ENCODE data around the gene PMF1.

PMF1 gene

GRCh38 chr1:156283521-156283920, 70.7 kb downstream of the PMF1 start:
- no peak for DNase-seq
- Histone ChIP-seq H2BK15ac (replicated peaks; ENCODE audit: low read depth) (no peak overlapping the region), H3K27ac (ENCODE audit: low read depth, low read length) (no peak overlapping the region), H3K4me1 (ENCODE audit: control insufficient read depth, low read depth, low read length) (no peaks in the 10 kb centered on the region), H3K9ac (ENCODE audit: low read length) (peak overlapping the region; percentile 63), H2BK120ac (ENCODE audit: low read depth, low read length) (no peak overlapping the region), H3K27me3 (ENCODE audit: insufficient read depth, low read length, poor library complexity) (no peaks in the 10 kb centered on the region), H3K4ac (ENCODE audit: low read depth, low read length) (no peak overlapping the region), H3K79me1 (ENCODE audit: low read length) (peaks cover 16% of the 10 kb centered on the region), H3K36me3 (ENCODE audit: control insufficient read depth, insufficient read depth, low read length) (no peaks in the 10 kb centered on the region), H3K18ac (ENCODE audit: low read length) (no peak overlapping the region), H2AK5ac (ENCODE audit: low read length) (no peak overlapping the region), H3K4me3 (ENCODE audit: low read length) (no peak overlapping the region), H3K56ac (ENCODE audit: low read length) (peak overlapping the region; percentile 74), H4K8ac (ENCODE audit: low read depth, low read length) (no peak overlapping the region), H3K79me2 (ENCODE audit: control insufficient read depth, insufficient read depth, low read length) (peaks cover 34% of the 10 kb centered on the region), H2BK5ac (ENCODE audit: low read length) (no peak overlapping the region), H3K23ac (ENCODE audit: low read length) (no peak overlapping the region), H3K4me2 (ENCODE audit: low read length) (no peak overlapping the region), H4K5ac (ENCODE audit: low read length) (no peak overlapping the region)
- WGBS (ENCODE audit: extremely low coverage, insufficient coverage, low lambda C conversion rate) = no CpG with 5 or more reads among the region's 1 CpG

- Histone ChIP-seq H3K27me3 (ENCODE audit: insufficient read depth, low read length, poor library complexity) (no peaks in the 10 kb centered on the region), H4K5ac (ENCODE audit: low read length) (no peak within 1 kb of the TSS), H4K8ac (ENCODE audit: low read depth, low read length) (no peak within 1 kb of the TSS), H3K4me1 (ENCODE audit: control insufficient read depth, low read depth, low read length) (no peaks in the 10 kb centered on the region), H2BK5ac (ENCODE audit: low read length) (no peak within 1 kb of the TSS), H3K36me3 (ENCODE audit: control insufficient read depth, insufficient read depth, low read length) (no peaks in the 10 kb centered on the region), H3K4me2 (ENCODE audit: low read length) (peak within 1 kb of the TSS; percentile 12), H3K27ac (ENCODE audit: low read depth, low read length) (no peak within 1 kb of the TSS), H3K4ac (ENCODE audit: low read depth, low read length) (no peak within 1 kb of the TSS), H2AK5ac (ENCODE audit: low read length) (no peak within 1 kb of the TSS), H3K79me1 (ENCODE audit: low read length) (peaks cover 12% of the 10 kb centered on the region), H3K18ac (ENCODE audit: low read length) (no peak within 1 kb of the TSS), H3K79me2 (ENCODE audit: control insufficient read depth, insufficient read depth, low read length) (peaks cover 30% of the 10 kb centered on the region), H3K4me3 (ENCODE audit: low read length) (no peak within 1 kb of the TSS), H2BK15ac (replicated peaks; ENCODE audit: low read depth) (no peak within 1 kb of the TSS), H2BK120ac (ENCODE audit: low read depth, low read length) (no peak within 1 kb of the TSS), H3K9ac (ENCODE audit: low read length) (peak within 1 kb of the TSS; percentile 63), H3K56ac (ENCODE audit: low read length) (peak within 1 kb of the TSS; percentile 74), H3K23ac (ENCODE audit: low read length) (no peak within 1 kb of the TSS)
- no peak for DNase-seq
- no CpG with 5 or more reads among the region's 7 CpGs for WGBS (ENCODE audit: extremely low coverage, insufficient coverage, low lambda C conversion rate)
Measured at GRCh38 chr1:156284112-156284511, 71.3 kb downstream of the PMF1 start, which contains the start of gene TMEM79. Gene TMEM79, plus strand, starts transcription at chr1:156284325. Its CDS starts 902 bp downstream, at chr1:156285227.

GRCh38 chr1:156284757-156285156, 72.0 kb downstream of the PMF1 start:
- H3K27me3 ChIP-seq (ENCODE audit: insufficient read depth, low read length, poor library complexity) = no peaks in the 10 kb centered on the region
- H3K56ac ChIP-seq (ENCODE audit: low read length) = no peak overlapping the region
- no peak overlapping the region for H2AK5ac ChIP-seq (ENCODE audit: low read length)
- no peak overlapping the region for H3K18ac ChIP-seq (ENCODE audit: low read length)
- no peak overlapping the region for H3K23ac ChIP-seq (ENCODE audit: low read length)
- H3K79me1 ChIP-seq (ENCODE audit: low read length) = peaks cover 10% of the 10 kb centered on the region
- no peak overlapping the region for H3K4ac ChIP-seq (ENCODE audit: low read depth, low read length)
- no peak overlapping the region for H4K8ac ChIP-seq (ENCODE audit: low read depth, low read length)
- no peak overlapping the region for H2BK5ac ChIP-seq (ENCODE audit: low read length)
- peaks cover 25% of the 10 kb centered on the region for H3K79me2 ChIP-seq (ENCODE audit: control insufficient read depth, insufficient read depth, low read length)
- WGBS (ENCODE audit: extremely low coverage, insufficient coverage, low lambda C conversion rate) = no CpG with 5 or more reads among the region's 4 CpGs
- no peak overlapping the region for H3K4me3 ChIP-seq (ENCODE audit: low read length)
- no peak overlapping the region for H3K9ac ChIP-seq (ENCODE audit: low read length)
- no peaks in the 10 kb centered on the region for H3K4me1 ChIP-seq (ENCODE audit: control insufficient read depth, low read depth, low read length)
- H4K5ac ChIP-seq (ENCODE audit: low read length) = no peak overlapping the region
- no peak for DNase-seq
- no peaks in the 10 kb centered on the region for H3K36me3 ChIP-seq (ENCODE audit: control insufficient read depth, insufficient read depth, low read length)
- no peak overlapping the region for H2BK120ac ChIP-seq (ENCODE audit: low read depth, low read length)
- no peak overlapping the region for H3K27ac ChIP-seq (ENCODE audit: low read depth, low read length)
- no peak overlapping the region for H2BK15ac ChIP-seq (replicated peaks; ENCODE audit: low read depth)
- no peak overlapping the region for H3K4me2 ChIP-seq (ENCODE audit: low read length)

- Histone ChIP-seq H4K8ac (ENCODE audit: low read depth, low read length) (no peak overlapping the region), H2BK15ac (replicated peaks; ENCODE audit: low read depth) (no peak overlapping the region), H3K18ac (ENCODE audit: low read length) (no peak overlapping the region), H3K4ac (ENCODE audit: low read depth, low read length) (no peak overlapping the region), H3K79me1 (ENCODE audit: low read length) (peaks cover 5% of the 10 kb centered on the region), H3K27me3 (ENCODE audit: insufficient read depth, low read length, poor library complexity) (no peaks in the 10 kb centered on the region), H2BK120ac (ENCODE audit: low read depth, low read length) (no peak overlapping the region), H3K36me3 (ENCODE audit: control insufficient read depth, insufficient read depth, low read length) (no peaks in the 10 kb centered on the region), H3K4me1 (ENCODE audit: control insufficient read depth, low read depth, low read length) (no peaks in the 10 kb centered on the region), H3K23ac (ENCODE audit: low read length) (no peak overlapping the region), H3K9ac (ENCODE audit: low read length) (no peak overlapping the region), H3K4me3 (ENCODE audit: low read length) (no peak overlapping the region), H4K5ac (ENCODE audit: low read length) (no peak overlapping the region), H3K79me2 (ENCODE audit: control insufficient read depth, insufficient read depth, low read length) (peaks cover 19% of the 10 kb centered on the region), H3K56ac (ENCODE audit: low read length) (no peak overlapping the region), H2AK5ac (ENCODE audit: low read length) (no peak overlapping the region), H3K4me2 (ENCODE audit: low read length) (no peak overlapping the region), H2BK5ac (ENCODE audit: low read length) (no peak overlapping the region), H3K27ac (ENCODE audit: low read depth, low read length) (no peak overlapping the region)
- no CpG with 5 or more reads among the region's 21 CpGs for WGBS (ENCODE audit: extremely low coverage, insufficient coverage, low lambda C conversion rate)
- no peak for DNase-seq
Measured at GRCh38 chr1:156285437-156285836, 72.6 kb downstream of the PMF1 start.

- WGBS (ENCODE audit: extremely low coverage, insufficient coverage, low lambda C conversion rate) = no CpG with 5 or more reads among the region's 8 CpGs
- Histone ChIP-seq H3K79me1 (ENCODE audit: low read length) (peaks cover 5% of the 10 kb centered on the region), H3K79me2 (ENCODE audit: control insufficient read depth, insufficient read depth, low read length) (peaks cover 12% of the 10 kb centered on the region), H3K4me1 (ENCODE audit: control insufficient read depth, low read depth, low read length) (no peaks in the 10 kb centered on the region), H3K36me3 (ENCODE audit: control insufficient read depth, insufficient read depth, low read length) (no peaks in the 10 kb centered on the region), H3K4ac (ENCODE audit: low read depth, low read length) (no peak overlapping the region), H4K8ac (ENCODE audit: low read depth, low read length) (no peak overlapping the region), H2AK5ac (ENCODE audit: low read length) (no peak overlapping the region), H3K4me3 (ENCODE audit: low read length) (no peak overlapping the region), H3K23ac (ENCODE audit: low read length) (no peak overlapping the region), H3K4me2 (ENCODE audit: low read length) (no peak overlapping the region), H2BK5ac (ENCODE audit: low read length) (no peak overlapping the region), H4K5ac (ENCODE audit: low read length) (no peak overlapping the region), H2BK15ac (replicated peaks; ENCODE audit: low read depth) (no peak overlapping the region), H3K18ac (ENCODE audit: low read length) (no peak overlapping the region), H3K9ac (ENCODE audit: low read length) (no peak overlapping the region), H3K27ac (ENCODE audit: low read depth, low read length) (no peak overlapping the region), H2BK120ac (ENCODE audit: low read depth, low read length) (no peak overlapping the region), H3K56ac (ENCODE audit: low read length) (no peak overlapping the region), H3K27me3 (ENCODE audit: insufficient read depth, low read length, poor library complexity) (no peaks in the 10 kb centered on the region)
- DNase-seq = no peak
Measured at GRCh38 chr1:156286061-156286460, 73.3 kb downstream of the PMF1 start.
